Subcutaneous abdominal adipose tissue (tissue), 5 donors: Measurements from ENCODE around the gene VPS35.

ENCODE experiments used
- H3K27ac ChIP-seq: one replicate; pipeline ENCODE4 v1.7.0; 2013; ENCODE audit warnings: low read depth, mild to moderate bottlenecking, inconsistent platforms, low read length, moderate library complexity
- H3K27me3 ChIP-seq, 5 donors: one replicate each; pipeline ENCODE4 v1.7.0; 2013; ENCODE audit warnings: low read length in 5 of 5, inconsistent platforms in 1 of 5; ENCODE audit not compliant: control insufficient read depth in 5 of 5, insufficient read depth in 4 of 5
- H3K36me3 ChIP-seq, 5 donors: one replicate each; pipeline ENCODE4 v1.7.0; 2013; ENCODE audit warnings: low read length in 5 of 5; ENCODE audit not compliant: control insufficient read depth in 5 of 5, insufficient read depth in 5 of 5
- H3K4me1 ChIP-seq, 5 donors: one replicate each; pipeline ENCODE4 v1.7.0; 2013; ENCODE audit warnings: low read length in 5 of 5, mild to moderate bottlenecking in 3 of 5, moderate library complexity in 1 of 5; ENCODE audit not compliant: control insufficient read depth in 5 of 5, insufficient read depth in 5 of 5
- H3K4me3 ChIP-seq, 5 donors: one replicate each; pipeline ENCODE4 v1.7.0; 2013; ENCODE audit warnings: low read length in 5 of 5, low read depth in 1 of 5
- H3K9ac ChIP-seq, 5 donors: one replicate each; pipeline ENCODE4 v1.7.0; 2013; ENCODE audit warnings: low read length in 5 of 5, mild to moderate bottlenecking in 4 of 5, moderate library complexity in 3 of 5
- H3K9me3 ChIP-seq, 5 donors: one replicate each; pipeline ENCODE4 v1.7.0; 2013; ENCODE audit warnings: low read length in 5 of 5; ENCODE audit not compliant: control insufficient read depth in 5 of 5
- donor health status: healthy.
- donor health status: healthy.
- donor health status: healthy.
- donor health status: healthy.
- donor health status: healthy.

The VPS35 gene

GRCh38 chr16:46618516-46618915 is 70.5 kb downstream of the VPS35 start:
- Histone ChIP-seq H3K4me1 (peaks cover 2 to 15% (median 12%) of the 10 kb centered on the region in 5 donors), H3K9ac (no peak overlapping the region), H3K9me3 (no peaks in the 10 kb centered on the region), H3K27me3 (no peaks in the 10 kb centered on the region), H3K27ac (no peak overlapping the region), H3K36me3 (no peaks in the 10 kb centered on the region), H3K4me3 (no peak overlapping the region)

DNA sequence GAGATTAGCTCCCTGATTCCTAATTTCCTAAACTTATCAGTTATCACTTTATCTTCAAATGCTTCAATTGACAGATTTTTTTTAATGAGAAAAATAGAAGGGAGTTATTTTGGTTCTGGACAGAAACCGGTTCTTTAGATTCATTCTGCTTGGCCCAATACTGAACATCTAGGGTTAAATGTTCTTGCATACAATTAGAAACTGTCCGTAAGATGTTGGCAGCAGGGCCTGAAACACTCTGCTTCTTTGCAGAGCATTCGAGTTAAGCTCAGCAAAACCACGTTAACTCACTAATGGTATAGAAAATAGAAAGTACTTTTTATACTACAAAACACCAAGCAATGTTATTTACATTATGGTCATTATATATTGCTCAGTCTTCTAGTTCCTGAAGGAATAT is 75.0 kb downstream of the VPS35 start:
- Histone ChIP-seq H3K36me3 (no peaks in the 10 kb centered on the region), H3K4me3 (no peak overlapping the region), H3K4me1 (peaks cover 0 to 9% (median 0%) of the 10 kb centered on the region in 5 donors), H3K9me3 (no peaks in the 10 kb centered on the region), H3K27ac (no peak overlapping the region), H3K27me3 (no peaks in the 10 kb centered on the region), H3K9ac (no peak overlapping the region)

GRCh38 chr16:46613352-46613751 is 75.6 kb downstream of the VPS35 start:
- Histone ChIP-seq H3K9ac (no peak overlapping the region), H3K4me3 (no peak overlapping the region), H3K4me1 (peaks cover 0 to 9% (median 0%) of the 10 kb centered on the region in 5 donors), H3K36me3 (no peaks in the 10 kb centered on the region), H3K9me3 (no peaks in the 10 kb centered on the region), H3K27ac (no peak overlapping the region), H3K27me3 (no peaks in the 10 kb centered on the region)

DNA sequence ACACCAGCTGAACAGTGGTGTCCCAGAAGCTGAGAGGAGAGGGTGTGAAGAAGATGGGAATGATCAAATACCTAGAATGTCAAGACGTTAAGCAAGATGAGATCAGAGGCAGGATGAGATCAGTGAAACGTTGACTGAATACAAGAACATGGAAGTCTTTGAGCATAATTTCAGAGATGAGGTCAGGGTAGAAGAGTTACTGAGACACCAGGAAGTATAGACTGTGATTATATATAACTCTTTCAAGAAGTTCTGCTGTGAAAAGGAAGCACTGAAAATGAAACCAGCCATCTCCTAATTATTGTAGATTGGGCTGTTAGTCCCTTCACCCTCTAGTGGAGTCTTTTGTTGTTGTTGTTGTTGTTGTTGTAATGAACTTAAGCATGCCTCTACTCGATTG is 76.9 kb downstream of the VPS35 start:
- H3K9me3 ChIP-seq = no peaks in the 10 kb centered on the region
- H3K36me3 ChIP-seq = no peaks in the 10 kb centered on the region
- H3K9ac ChIP-seq = no peak overlapping the region
- H3K4me3 ChIP-seq = no peak overlapping the region
- peaks cover 0 to 9% (median 0%) of the 10 kb centered on the region in 5 donors for H3K4me1 ChIP-seq
- H3K27ac ChIP-seq = no peak overlapping the region
- H3K27me3 ChIP-seq = no peaks in the 10 kb centered on the region

GRCh38 chr16:46607529-46607928 is 81.4 kb downstream of the VPS35 start:
- Histone ChIP-seq H3K27ac (no peak overlapping the region), H3K36me3 (no peaks in the 10 kb centered on the region), H3K9me3 (no peaks in the 10 kb centered on the region), H3K4me3 (no peak overlapping the region), H3K27me3 (no peaks in the 10 kb centered on the region), H3K4me1 (no peaks in the 10 kb centered on the region), H3K9ac (no peak overlapping the region)

- no peaks in the 10 kb centered on the region for H3K9me3 ChIP-seq
- H3K9ac ChIP-seq = no peak overlapping the region
- no peak overlapping the region for H3K27ac ChIP-seq
- H3K4me1 ChIP-seq = no peaks in the 10 kb centered on the region
- no peak overlapping the region for H3K4me3 ChIP-seq
- H3K27me3 ChIP-seq = no peaks in the 10 kb centered on the region
- no peaks in the 10 kb centered on the region for H3K36me3 ChIP-seq
Measured at GRCh38 chr16:46606231-46606630, 82.7 kb downstream of the VPS35 start.
